HG03558 (cell line): Measurements from ENCODE around the gene SP5.
"Not testable (repeated sequence)": the region's sequence is repeated elsewhere in the genome, so short reads cannot be mapped to it uniquely, and the experiment has no call there.

ENCODE experiments used
- ATAC-seq: cut with Tn5 transposase; IDR thresholded peaks from one replicate; pipeline ENCODE4 v1.9.1; 2021; ENCODE audit warnings: moderate number of reproducible peaks; ENCODE audit not compliant: unreplicated experiment; ENCODE audit errors: extremely low read depth

SP5 gene

DNA sequence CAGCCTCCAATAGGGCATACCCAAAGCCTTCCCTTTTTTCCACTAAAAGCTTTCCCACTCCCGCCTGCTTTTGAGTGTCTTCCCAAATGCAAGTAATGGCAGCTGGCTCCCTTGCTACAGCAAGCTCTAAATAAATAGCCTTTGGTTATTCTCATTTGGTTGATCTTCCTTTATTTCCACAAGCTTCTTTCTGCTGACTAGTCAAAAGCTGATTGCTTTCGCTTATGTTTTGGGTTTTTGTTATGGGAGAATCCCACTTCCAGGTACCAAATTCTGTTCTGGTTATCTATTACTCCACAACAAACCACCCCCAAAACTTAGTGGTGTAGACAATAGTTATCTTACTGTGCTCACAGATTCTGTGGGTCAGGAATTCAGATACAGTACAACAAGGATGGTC lies 22.3 kb downstream of the SP5 start:
- no peak for ATAC-seq

- ATAC-seq: no peak
Observed at GRCh38 chr2:170737821-170738220, 22.7 kb downstream of the SP5 start.

- ATAC-seq: no peak
Observed at GRCh38 chr2:170739048-170739447, 23.9 kb downstream of the SP5 start.

DNA sequence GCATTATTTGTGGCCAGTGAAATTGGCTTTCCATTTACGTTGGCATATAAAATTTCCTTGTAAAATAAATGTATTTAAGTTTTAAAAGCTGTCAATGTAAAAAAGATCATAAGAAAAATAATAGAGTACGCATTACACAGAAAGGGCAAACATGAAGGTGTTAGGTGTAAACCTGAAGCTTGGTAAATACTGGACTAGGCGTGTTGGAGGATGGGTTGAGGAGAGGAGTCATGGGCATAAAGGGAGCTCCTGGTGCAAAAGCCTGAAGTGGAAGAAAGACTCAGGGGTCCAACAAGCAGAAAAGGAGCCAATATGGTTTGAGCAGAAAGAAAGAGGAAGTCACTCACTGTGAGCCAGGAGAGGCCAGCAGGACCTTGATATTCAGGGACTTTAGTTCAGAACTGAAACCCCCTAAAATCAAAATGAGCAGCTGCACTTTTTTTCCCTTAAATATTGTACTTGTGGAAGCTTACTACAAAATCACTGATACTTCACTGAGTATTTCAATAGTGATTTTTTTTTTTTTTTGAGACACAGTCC lies 24.4 kb downstream of the SP5 start:
- ATAC-seq: no peak

DNA sequence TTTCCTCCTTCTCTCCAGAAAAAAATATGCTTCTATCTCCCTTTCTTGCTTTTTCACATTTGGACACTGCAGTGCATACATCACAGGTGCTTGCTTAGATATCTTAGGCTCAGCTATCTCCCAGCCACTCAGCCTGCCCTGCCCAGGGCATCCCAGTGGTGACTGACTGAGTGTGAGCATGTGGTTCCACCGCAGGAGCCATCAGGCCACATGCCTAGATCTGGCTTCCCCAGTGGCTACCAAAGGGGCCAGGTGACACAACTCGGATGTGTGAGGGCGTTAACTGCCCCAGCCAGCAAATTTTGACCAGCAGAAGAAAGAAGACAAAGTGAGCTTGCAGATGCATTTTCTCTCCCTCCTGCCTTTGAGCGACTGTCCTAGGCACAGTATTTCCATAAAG lies 25.5 kb downstream of the SP5 start:
- no peak for ATAC-seq

DNA sequence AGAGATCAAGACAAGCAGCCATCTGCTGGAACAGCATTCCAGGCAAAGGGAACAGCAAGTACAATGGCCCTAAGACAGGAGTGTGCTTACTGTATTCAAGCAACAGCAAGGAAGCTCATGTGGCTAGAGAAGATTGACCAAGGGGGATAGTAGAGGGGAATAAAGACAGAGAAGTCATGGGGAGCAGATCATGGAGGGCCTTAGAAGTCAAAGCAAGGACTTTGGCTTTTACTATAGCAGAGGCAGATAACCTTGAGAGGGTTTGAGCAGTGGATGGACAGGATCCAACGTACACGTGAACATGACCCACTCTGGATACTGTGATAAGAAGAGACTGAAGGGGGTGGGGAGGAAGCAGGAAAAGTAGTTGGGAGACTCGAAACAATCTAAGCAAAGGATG lies 26.9 kb downstream of the SP5 start:
- no peak for ATAC-seq

GRCh38 chr2:170742896-170743529 lies 27.9 kb downstream of the SP5 start:
- ATAC-seq: no peak

DNA sequence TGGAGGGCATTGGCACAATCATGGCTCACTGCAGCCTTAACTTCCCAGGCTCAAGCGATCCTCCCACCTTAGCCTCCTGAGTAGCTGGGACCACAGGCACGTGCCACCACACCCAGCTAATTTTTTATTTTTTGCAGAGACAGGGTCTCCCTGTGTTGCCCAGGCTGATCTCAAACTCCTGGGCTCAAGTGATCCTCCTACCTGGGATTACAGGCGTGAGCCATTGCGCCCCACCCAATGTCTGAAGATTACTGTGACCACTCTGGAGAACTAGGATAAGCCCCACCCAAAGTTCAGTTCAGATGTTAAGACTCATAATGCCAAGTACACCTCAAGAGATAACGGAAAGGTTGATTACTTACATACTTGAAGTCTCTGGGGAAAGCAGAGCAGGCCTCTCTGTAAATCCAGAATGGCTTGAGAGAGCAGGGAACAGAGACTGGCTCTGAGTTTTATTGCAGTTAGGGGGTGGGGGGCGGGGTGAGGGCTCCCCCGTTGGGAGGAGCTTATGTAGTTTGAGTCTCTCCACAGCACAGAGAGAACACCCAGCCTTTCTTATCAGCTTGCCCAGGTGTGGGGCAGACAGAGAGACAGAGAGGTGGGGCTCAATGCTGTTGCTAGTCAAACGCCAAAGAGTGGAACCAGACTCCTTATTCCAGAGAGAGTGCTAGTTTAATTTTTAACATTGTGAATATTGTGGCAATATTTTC lies 28.5 kb downstream of the SP5 start:
- ATAC-seq: no peak

DNA sequence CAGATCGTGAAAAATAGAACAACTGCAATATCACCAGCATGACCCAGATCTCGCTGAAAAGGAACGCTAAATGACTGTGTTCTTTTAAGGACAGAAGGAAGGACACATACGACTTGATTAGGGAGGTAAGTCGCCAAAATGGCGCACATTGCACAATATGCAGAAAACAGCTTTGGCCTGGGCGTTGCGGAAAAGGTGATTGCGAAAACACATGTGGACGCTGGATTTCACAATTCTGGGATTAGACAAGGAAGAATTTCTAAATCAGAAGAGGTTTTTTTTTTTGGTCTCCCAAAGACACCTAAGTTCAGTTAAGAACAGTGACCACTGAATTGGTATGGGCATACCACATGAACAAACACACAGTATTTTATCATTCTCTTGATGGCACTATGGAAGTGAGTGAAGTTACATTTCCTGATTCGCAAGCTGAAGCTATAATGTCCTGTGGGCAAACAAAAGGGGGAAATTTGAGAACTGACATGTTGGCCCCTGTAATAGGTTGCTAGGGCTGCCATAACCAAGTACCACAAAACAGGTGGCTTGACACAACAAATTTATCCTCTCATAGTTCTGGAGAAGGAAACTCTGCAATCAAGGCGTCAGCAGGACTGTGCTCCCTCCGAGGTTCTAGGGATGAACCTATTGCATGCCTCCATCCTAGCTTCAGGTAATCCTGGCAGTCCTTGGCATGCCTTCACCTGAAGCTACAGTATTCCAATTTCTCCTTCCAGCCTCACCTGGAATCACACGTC lies 29.3 kb downstream of the SP5 start:
- no peak for ATAC-seq

DNA sequence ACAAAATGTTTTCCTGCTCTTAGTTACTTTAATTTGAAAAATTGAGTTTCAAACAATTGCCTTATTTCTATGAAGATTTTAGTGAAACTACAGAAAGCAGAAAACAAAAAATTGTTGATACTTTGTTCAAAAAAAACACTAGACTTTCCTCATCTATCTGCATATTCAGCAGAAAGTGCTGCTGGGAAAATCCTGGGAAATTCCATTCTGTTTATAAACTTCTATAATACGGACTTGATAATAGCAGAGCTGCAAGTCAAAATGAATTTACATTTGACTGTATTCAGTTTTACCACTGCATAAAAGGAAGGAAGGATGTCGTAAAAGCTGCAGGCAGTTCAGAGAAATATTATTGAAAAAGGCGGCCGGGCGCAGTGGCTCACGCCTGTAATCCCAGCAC lies 30.2 kb downstream of the SP5 start:
- ATAC-seq: no peak

DNA sequence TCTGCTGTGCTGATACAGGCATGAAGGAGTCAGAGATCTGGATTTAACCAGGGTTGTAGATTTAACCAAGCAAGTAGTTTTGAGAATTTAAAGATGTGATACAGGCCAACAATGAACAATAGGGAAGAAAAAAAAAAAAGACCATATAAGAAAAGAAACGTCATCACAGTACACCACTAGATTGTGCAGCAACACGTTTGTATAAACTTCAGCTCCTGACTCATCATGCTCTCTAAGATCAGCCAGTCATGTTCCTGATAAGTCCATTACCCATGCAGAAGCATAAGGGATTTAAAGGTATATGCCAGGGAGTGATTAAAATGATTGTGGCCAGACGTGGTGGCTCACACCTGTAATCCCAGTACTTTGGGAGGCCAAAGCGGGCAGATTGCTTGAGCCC lies 32.8 kb downstream of the SP5 start:
- ATAC-seq: no peak

GRCh38 chr2:170751555-170751954 lies 36.4 kb downstream of the SP5 start:
- ATAC-seq: not testable (repeated sequence)

- no peak for ATAC-seq
Observed at GRCh38 chr2:170761572-170761971, 46.4 kb downstream of the SP5 start.

GRCh38 chr2:170762760-170763159 lies 47.6 kb downstream of the SP5 start:
- ATAC-seq: no peak

DNA sequence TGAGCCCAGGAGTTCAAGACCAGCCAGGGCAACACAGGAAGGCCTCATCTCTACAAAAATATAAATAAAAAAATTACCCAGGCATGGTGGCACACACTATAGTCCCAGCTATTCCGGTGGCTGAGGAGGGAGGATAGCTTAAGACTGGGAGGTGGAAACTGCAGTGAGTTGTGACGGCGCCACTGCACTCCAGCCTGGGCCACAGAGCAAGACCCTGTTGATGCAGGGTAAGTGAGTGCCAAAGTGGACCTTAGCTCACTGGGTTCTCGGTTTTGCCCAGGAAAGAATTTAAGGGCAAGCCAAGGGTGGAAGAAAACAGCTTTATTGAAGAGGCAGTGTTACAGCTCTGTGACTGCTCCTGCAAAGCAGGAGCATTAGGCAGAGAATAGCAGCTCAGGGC lies 48.1 kb downstream of the SP5 start:
- no peak for ATAC-seq

- no peak for ATAC-seq
Observed at GRCh38 chr2:170764880-170765261, 49.7 kb downstream of the SP5 start.

DNA sequence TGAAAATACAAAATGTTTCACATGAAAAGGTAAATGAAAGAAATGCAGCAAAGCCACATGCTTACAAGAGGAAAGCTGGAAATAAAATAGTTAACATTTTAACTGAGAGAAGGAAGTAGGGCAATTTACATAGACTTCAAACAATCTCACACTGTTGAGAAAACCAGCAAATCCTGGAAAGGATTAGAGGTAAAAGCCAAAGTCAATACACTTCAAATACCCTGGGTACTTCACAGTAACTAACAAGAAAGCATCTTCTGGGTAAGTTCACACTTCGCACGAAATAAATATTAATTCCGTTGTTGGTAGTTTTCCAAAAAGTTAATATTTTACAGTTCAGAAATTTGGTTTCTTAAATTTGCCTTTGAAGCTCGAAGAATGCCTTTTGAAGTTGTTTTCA lies 51.6 kb downstream of the SP5 start:
- ATAC-seq: no peak
